Stimulated activated CD4-positive, alpha-beta T cell treated with anti-CD3 and anti-CD28 coated beads, Interleukin-15, amount 100 ng/mL, for 24 hours (primary cell): ENCODE data around the gene ARRB1.

Source experiments
- DNase-seq: peaks from one replicate; pipeline ENCODE4 v3.0.0-alpha.2; 2020

ARRB1 gene

GRCh38 chr11:75246671-75247350 is 104.7 kb downstream of the ARRB1 start:
- DNase-seq: no peak

GRCh38 chr11:75246006-75246670 is 105.3 kb downstream of the ARRB1 start:
- no peak for DNase-seq

DNA sequence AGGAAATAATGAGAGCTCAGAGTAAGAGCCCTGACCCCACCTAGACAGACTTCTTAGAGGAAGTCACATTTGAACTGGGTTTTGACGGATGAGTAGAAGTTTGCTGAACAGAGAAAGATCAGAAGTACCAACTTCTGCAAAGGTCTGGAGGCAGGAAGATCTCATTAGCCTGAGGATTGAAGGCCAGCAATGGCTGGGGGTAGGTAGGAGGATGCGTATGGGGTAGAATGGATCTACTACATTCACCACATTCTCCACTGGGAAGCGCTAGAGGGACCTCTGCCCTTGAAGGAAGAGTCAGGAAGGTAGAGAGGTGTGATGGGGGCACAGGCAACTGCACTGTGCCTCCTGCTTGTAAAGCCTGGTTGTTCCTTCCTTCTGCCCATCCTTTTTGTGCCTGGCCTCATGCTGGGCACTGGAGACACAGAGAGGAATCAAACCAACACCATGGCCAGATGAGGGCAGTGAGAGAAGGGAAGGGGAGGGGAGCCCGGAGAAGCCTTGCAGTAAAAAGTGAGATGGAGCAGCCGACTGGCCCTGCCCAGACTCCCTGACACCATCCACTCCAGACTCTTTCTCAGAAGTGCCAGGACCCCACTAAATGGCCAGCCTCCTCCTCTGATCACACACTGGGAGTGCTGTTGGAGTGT is 106.0 kb downstream of the ARRB1 start:
- no peak for DNase-seq

DNA sequence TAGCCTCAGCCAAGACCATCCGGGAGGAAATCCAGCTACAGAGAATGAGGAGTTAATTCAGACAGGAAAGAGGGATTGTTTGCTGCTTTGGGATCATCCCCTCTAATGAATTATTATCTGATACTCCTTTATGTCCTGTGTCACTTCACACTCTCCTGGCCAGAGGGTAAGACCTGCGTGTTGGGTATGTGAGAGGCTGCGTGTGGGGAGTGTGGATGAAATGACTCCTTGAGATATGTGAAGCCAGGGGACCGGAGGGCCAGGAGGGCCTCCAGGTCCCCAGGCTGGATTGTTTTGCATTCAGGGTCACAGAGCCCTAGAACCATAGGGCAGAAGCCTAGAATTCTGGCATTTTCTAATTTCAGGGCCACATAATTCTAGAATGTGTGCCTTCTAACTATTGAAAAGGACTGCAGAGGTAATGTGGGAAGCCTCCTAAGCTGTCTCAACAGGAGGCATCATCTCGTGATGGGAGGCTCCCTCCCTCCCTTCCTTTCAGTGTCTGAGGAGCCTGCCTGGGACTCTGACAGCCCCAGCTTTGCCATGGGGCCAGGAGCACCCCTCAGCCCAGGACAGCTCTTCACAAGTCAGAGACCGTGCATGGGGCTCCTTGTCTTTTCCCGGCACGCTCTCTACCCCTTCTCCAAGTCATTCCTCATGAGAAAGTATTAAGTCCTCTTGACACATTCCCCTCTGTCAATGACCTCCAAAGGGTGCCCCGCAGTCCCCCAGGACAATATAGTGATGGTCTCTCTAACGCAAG is 107.2 kb downstream of the ARRB1 start:
- no peak for DNase-seq

- DNase-seq: no peak
Observed at GRCh38 chr11:75242722-75243600, 108.5 kb downstream of the ARRB1 start.

- no peak for DNase-seq
Observed at GRCh38 chr11:75241906-75242644, 109.4 kb downstream of the ARRB1 start.

- peak; percentile 89 for DNase-seq
Observed at GRCh38 chr11:75241036-75241905, 110.2 kb downstream of the ARRB1 start.

DNA sequence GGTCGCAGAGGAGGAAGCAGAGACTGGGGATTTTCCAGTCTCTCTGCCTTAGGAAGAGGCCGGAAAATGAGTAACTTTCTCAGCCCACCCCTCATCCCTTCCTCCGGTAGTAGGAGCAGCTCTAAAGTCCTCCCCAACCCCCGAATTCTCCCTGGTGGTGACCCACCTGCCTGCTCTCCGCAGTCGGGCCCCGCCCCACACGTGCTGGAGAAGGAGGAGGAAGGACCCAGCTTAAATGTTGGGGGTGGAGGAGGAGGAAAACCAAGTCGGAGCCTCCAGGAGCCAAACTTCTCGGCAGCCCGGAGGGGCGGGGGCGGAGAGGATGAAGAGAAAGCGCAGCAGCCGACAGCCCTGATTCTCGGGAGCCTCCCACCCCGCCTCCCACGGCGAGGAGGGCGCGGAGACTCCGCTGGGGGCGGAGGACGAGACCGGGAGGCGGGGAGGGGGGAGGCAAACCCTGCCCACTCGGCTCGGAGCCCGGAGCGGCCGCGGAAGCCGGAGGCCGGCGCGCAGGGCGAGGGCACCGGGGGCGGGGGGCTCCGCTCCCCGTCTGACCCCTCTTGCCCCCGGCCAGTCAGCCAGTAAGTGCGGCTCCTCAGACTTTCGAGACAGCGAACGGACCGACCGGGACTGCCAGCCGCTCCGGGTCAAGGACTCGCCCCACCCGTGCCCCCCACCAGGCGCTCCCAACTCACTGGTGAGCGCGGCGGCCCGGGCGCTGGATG is 111.0 kb downstream of the ARRB1 start, which contains the start of gene TPBGL:
TPBGL (plus strand) TSS at position 464 of the 725 bp plus-strand sequence. CDS start 276 bp downstream, outside the sequence.
- peak; percentile 50 for DNase-seq

DNA sequence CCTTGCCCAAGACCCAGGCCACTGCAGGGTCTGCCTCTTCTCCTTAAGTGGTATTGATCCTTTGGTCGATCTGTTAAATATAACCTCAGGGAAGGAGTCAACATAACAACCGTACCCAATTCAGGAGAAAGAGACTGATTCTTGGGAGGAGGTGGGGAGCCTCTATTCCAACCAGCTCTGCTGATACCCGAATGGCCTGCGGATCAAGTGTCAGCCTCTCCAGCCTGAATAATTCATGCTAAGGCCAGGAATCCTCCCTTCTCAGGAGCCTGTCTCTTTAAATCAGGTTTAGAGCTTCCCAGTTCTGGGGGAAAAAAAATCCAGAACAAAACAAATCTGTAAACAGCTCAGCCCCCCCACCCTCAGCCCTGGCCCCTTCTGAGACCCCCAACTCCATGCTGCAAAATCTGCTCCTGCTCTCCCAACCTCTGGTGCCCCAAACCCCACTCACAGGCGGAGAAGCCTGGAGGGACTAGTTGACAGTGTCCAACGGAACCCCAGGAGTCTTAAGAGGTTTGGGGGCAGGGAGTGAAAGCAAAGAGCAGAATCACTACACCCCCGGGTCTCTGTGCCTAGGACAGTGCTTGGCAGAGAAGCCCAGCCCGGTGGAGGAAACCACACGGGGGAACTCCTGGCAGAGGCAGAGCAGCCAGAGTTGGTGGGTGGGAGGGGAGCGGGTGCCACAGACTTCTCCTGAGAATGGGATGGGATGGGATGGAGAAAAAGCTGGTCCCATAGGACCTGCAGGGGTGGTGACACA is 111.8 kb downstream of the ARRB1 start:
- no peak for DNase-seq

GRCh38 chr11:75238595-75239440 is 112.6 kb downstream of the ARRB1 start:
- DNase-seq: no peak

GRCh38 chr11:75237050-75237449 is 114.4 kb downstream of the ARRB1 start:
- DNase-seq: no peak

GRCh38 chr11:75236062-75236461 is 115.4 kb downstream of the ARRB1 start:
- DNase-seq: no peak

GRCh38 chr11:75233754-75234172 is 117.7 kb downstream of the ARRB1 start:
- DNase-seq: peak; percentile 13

- no peak for DNase-seq
Observed at GRCh38 chr11:75230621-75231020, 120.8 kb downstream of the ARRB1 start.

- no peak for DNase-seq
Observed at GRCh38 chr11:75229466-75229865, 122.0 kb downstream of the ARRB1 start.

GRCh38 chr11:75225794-75226193 is 125.7 kb downstream of the ARRB1 start:
- no peak for DNase-seq

DNA sequence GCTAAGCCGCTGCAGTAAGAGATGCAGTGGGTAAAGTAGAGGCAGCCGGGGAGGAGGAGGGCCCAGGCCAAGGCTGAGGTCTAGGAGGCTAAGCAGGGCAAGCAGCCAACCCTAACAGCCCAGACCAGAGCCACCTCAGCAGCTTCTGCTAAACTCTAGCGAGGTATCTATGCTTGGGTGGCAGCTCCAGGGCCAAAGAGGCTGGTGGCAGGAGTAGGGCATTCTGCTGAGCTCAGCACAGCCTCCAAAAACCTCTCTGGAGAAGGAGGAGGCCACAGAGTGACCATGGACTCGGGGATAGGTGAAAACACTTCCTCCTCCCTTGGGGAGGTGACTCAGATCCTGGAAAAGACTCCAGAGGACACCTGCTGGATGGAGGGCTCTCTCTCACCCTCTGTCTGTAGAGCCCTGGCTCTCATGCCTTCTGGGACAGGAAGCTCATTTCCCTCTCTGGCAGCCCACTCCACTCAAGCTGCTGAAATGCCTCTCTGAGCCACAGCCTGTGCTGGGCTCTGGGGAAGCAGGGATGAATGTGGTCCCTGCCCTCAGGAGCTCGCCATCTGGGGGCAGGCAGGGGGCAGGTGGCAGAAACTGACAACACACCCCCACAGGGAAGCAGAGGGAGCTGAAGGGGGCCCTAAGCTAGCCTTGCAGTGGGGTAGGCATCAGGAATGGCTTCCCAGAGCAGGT is 127.4 kb downstream of the ARRB1 start:
- no peak for DNase-seq
